Embryonic facial prominence (tissue), 1 donor: ENCODE data around the gene RYR3.

Source experiments
- DNase-seq: peaks from one replicate; pipeline ENCODE4 v3.0.0-alpha.2; 2016; ENCODE audit errors: extremely low spot score

The RYR3 gene

DNA sequence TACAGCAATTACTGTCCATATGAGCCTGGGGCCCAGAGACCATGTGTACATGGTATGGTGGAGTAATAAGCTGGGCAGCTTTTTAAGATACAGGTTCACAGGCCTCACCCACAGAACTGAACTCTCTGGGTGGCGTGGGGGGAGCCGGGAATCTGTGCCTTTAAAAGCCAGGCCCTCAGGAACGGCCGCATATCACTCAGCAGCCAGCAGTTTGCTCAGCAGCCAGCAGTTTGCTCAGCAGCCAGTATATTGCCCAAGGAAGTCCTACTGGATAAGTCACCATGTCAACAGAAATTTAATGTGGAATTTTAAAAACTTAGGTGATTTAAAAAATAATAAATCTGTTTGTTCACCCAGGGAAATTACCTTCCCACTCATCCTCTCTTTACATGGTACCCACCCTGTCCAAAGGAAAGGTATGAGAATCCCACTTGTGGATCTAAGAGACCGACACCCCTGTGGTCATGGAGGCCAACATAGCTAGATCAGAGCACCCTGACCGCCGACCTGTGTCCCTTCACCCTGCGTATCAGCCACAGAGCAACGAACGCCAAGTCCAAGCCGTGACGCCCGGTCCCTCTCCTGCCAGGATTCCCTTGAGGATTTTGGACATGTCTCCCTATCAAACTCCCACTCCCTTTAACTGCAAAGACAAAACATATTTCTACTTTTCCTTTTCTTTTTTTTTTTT lies 561.8 kb downstream of the RYR3 start:
- DNase-seq, result no peak

DNA sequence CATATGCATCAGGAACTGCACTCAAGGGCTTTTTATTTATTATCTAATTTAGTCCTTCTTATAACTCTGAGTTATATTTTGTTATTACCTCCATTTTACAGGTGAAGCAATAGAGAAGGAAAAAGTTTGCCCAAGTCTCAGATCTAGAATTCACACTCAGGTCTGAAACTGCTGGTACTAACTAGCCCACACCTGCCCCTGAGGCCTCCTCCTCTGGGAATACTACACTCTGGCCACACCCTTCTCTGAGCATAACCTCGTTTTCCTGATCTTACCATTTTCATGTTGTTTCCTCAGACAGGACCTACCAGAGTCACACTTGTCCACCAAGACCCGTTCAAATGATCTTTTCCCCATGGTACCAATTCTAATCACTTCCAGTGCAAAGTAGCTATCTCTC lies 563.4 kb downstream of the RYR3 start:
- DNase-seq, result no peak

DNA sequence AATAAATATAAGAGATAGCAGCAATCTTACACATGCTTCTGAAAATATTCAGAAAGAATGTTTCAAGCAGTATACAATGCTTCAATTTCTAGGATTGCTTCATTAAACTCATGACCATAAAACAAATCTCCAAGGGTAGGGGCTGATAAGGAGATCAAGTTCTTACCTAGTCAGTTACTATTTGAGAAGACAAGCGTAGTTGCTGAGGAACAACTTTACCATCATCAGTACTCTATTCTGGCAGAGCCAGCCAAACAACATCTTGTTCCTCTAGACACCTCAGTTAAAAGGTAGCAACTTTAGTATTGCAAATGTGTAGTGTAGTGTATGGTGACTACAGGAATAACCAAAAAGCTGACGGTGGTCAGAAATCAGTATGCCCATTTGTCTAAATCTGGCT lies 572.2 kb downstream of the RYR3 start:
- DNase-seq, result no peak

DNA sequence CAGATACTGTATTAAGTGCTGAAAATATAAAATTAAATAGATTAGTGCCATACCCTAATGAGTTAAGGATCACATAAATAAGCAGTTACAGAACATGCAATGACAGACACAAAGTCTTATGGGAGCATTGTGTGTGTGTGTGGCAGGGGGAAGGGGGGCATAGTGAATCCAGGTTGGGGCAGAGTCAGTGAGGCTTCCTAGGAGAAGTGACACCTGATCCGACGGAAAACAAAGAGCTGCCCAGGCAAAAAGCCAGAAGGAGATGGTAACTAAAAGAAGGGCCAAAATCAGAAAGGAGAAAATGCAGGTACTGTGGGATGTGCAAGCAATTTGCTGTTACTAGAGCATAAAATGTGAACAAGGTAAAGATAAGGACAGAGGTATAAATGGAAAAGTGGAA lies 577.4 kb downstream of the RYR3 start:
- no peak for DNase-seq

DNA sequence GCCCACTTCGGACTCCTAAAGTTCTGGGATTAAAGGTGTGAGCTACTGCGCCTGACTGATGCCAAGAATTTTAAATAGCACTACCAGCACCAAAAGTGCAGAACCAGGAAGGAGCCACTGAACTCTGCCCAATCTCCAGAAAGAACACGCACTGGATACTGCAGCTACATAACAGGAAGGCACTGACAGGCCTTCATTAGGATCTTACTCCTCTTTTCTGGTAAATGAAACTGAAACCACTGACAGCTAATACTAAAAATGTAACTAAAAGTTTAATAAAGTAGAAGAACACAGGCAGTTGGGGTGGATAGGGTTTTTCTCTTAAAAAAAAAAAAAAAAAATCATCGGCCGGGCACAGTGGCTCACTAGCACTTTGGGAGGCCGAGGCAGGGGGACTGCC lies 583.4 kb downstream of the RYR3 start:
- DNase-seq, result no peak

DNA sequence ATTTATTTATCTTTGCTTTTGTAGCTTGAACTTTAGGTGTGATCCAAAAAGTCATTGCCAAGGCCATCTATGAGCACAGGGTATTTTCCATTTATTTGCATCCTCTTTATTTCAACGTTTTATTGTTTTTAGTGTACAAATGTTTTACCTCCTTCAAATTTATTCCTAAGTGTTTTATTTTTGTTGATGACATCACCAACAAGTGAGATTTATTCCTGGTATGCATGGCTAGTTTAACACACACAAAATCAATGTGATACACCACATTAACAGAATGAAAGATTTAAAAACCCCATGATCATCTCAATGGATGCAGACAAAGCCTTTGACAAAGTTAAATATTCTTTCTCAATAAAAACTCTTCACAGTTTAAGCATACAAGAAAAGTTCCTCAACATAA lies 591.3 kb downstream of the RYR3 start:
- DNase-seq, result no peak

DNA sequence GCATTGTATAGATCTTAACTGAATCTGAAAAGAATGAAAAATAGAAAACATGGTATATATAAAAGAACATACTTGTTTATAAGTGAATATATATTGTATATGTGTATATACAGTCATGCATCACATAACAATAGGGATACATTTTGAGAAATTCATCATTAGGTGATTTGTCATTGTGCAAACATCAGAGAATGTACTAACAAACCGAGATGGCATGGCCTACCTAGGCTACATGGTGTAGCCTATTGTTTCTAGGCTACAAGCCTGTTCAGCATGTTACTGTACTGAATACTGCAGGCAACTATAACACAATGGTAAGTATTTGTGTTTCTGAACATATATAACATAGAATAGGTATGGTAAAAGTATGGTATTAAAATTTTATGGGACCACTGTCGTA lies 592.9 kb downstream of the RYR3 start:
- DNase-seq, result no peak

DNA sequence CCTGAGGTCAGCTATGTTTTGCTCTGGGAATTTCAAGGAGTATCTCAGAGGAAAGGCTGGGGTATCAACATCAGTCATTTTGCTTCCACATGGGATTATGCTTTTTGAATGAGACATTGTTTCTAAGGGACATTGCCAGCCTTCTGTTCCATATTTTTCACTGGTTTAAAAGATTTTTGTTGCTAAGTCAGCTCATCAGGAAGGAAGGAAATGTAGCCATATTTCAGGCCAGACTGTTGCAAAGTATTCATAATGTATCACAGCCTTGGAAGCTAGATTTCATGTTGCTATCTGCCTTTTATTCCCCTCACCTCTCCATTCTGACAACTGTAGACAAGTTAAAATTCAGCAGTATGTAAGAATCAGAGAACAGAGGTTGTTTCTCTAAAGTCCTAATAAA lies 596.6 kb downstream of the RYR3 start:
- DNase-seq, result no peak

DNA sequence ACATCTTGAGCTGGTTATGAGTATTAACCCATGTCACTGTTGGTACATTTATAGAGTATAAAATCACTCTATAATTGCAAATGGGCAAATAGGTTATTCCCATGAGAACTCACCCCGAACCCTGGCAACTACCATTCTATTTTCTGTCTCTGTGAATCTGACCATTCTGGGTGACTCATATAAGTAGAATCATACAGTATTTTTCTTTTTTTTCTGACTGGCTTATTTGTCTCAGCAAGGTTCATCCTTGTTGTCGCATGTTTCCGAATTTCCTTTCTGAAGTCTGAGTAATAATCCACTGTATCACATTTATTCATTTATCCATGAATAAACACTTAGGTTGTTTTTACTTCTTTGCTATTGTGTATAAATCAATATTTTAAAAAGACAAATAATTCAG lies 597.6 kb downstream of the RYR3 start:
- no peak for DNase-seq

DNA sequence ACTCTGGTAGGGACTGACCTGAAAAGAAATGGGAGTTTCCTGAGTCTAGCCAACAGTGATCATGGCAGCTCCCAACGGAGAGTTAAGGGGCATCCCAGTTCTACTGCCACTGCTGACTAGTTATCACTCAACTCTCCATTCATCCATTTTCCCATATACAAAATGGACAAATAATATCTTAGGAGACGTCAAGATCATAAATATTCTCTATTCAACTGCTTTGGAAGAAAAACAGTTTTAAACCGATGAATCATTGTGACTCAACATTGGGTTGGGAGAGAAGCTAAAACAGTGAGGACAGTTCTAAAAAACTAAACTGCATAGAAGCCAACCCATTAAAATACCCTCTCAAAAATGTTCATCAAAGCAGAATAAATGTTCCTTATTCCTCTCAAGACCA lies 600.0 kb downstream of the RYR3 start:
- no peak for DNase-seq

DNA sequence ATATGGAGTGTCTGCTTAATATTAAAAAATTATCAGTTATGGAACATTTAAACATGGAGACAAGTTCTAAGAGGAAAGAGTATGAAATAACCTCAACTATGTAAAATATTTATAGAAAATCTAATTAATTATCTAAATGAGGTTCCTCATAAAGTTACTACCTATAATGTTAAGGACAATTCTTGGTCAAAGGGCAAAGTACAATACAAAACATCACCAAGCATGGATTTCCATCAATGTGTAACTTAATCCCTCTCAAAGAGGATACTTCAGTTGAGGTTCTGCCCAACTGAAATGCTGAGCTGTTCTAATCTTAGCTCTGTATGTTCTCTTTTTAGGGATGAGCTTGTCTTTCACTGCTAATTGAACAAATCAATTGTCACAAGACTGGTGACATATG lies 601.6 kb downstream of the RYR3 start:
- no peak for DNase-seq

DNA sequence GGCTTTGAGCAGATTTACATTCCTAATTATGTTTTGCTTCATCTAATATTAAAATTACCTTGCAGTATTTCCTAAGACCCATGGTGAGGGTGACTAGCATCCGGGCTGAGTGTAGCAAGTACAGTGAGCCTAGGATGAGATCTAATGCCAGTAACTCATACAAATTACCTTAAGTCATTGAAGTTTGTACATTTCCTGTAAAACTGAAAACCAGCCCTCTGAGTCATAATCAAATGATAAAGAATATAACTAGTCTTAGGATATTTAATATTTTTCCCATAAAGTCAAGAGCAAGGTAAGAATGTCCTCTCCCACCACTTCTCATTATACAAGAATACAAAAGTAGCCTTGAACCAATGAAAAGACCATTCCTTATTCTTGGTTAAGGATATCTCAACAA lies 602.7 kb downstream of the RYR3 start:
- no peak for DNase-seq
